AML-193 (cell line): ENCODE measurements around the gene EIF3I.

Experiments used
- DNase-seq, 2 experiments: peaks; one replicate each; lab custom pipeline; 2025; lab: John Stamatoyannopoulos, UW

The EIF3I gene

GRCh38 chr1:32198237-32199042 lies 23.8 kb upstream of the EIF3I start:
- no peak for DNase-seq

DNA sequence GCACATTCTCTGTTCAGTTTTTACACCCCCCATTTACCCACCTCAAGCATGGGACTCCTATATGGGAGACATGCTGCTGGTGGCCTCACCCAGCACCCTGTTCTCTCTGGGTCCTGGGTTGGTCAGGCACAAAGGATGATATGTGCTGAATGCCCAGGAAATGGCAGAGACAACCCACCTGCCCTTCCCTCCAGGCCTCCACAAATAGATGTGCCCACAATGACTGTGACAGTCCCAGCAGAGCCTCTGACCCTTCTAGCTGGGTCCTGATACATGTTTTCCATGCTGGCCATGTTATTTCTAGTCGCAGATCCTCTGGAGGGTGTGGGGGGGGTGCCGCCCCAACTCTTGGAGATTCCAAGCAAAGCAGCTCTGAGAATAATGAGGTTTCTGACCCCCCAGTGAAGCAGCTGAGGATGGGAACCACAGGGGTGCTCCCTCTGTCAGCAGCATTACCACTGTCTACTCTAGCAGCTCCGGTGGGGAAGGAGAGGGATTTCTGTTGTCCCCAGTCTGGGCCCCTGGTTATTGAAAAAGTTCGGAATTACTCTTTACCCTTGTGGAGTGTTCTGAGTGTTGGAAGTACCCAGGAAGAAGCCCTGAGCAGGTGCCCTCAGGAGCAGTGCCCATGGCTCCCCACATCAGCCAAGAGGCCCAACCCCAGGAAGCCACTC lies 23.0 kb upstream of the EIF3I start:
- no peak for DNase-seq

DNA sequence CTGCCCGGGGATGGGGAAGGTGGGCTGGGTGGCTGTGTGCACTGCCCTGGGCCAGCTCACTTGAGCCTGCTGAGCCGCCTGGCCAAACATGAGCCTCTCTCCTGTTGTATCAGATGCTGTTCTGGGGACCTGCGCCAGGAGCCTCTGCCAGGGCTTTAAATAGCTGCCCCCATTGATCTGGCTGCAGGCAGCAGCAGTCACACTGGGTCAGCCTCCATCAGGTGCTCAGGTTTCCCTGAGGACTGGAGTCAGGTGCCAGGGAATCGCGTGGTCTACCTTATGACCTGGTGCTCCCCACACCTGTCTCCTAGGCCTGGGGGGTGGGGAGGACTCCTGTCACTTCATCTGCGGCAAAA lies 22.5 kb upstream of the EIF3I start:
- DNase-seq: no peak

DNA sequence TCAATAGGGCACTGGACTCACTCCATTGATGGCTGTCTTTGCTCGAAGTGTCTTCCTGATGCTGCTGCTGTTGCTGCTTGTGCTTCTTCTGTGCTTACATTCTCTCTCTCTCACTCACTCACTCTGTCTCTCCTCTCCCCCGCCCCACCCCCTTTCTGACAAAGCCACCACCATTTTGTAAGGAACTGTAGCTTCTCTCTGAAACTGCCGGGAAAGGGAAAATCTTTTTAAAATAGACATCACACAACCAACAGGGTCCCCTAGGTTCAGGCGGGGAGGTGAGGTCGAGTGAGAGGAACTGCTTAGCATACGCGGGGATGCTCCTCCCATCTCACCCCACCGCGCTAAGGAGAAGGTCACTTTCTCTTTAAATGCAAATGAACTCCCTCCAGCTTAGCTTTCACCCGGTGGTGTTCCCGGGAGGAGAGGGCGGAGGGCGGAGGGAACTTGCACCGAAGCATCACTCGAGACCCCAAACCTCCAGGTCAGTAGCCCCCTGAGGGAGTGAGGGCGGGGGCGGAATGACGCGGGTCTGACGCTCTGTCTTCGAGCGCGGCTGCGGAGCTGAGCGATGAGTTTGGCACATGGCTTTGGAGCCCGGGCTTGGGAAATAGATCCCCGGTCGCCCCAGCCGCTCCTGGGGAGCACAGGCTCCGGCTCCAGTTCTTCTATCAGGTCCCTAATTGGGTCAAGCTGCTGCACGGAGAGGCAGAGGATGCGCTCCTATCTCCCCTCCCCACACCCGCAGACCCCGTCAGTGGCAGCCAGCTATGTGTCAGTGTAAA lies 21.8 kb upstream of the EIF3I start, which contains the start of gene CCDC28B:
Gene CCDC28B, plus strand, starts transcription at position 370 of the 785 bp plus-strand sequence. CDS start 1,341 bp downstream, outside the sequence.
- DNase-seq: peak; percentile 12 to 47

GRCh38 chr1:32201011-32201855 lies 21.0 kb upstream of the EIF3I start:
- DNase-seq: peak in 1 of 2 experiments; percentile 30

DNA sequence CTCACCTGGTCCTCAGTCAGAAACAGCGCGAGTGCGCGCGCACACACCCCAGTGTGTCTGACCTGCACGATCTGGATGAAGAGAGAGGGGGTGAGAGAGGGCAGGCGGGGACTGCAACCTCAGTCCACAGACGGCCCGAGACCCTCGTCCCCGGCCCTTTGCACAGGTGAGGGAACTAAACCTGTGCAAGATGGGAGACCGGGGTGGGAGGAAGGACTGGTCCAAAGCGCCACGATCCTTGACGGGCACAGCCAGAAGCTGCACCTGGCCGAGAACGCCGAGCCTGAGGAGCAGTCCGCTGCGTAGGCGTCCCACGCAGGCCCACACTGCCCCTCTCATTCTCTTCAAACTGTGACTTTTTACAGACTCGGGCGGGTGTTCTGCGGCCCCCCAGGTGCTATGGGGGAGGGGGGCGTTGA lies 17.3 kb upstream of the EIF3I start:
- no peak for DNase-seq

- peak; percentile 60 to 62 for DNase-seq
Measured at GRCh38 chr1:32205401-32206370, 16.5 kb upstream of the EIF3I start, which contains the start of gene IQCC. Gene IQCC, plus strand, starts transcription at chr1:32205671. Its CDS starts 11 bp downstream, at chr1:32205682.

DNA sequence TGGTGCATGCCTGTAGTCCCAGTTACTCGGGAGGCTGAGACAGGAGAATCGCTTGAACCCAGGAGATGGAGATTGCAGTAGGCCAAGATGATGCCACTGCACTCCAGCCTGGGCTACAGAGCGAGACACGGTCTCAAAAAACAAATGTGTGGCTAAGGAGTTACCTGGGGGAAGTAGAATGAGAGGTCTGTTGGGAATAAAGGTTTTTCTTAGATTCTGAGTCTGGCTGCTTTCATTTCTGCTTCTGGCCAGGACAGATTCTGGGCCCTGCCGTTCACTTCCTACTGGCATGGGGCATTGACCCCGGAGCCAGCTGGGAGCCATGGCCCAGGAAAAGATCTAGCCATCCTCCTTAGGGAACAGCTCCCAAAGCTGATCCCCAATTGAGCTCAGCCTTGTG lies 13.7 kb upstream of the EIF3I start:
- DNase-seq: no peak

- no peak for DNase-seq
Measured at GRCh38 chr1:32208891-32209328, 13.3 kb upstream of the EIF3I start, which contains the start of gene DCDC2B. Gene DCDC2B, plus strand, starts transcription at chr1:32209089. Its CDS starts 5 bp downstream, at chr1:32209094.

- DNase-seq: peak; percentile 34 to 38
Measured at GRCh38 chr1:32215629-32216480, 6.4 kb upstream of the EIF3I start.

- DNase-seq: no peak
Measured at GRCh38 chr1:32216566-32216965, 5.6 kb upstream of the EIF3I start.

GRCh38 chr1:32219022-32219421 lies 3.2 kb upstream of the EIF3I start:
- no peak for DNase-seq

- DNase-seq: no peak
Measured at GRCh38 chr1:32220746-32221580, 1.2 kb upstream of the EIF3I start.

- no peak for DNase-seq
Measured at GRCh38 chr1:32221581-32221979, 627 bp upstream of the EIF3I start.

DNA sequence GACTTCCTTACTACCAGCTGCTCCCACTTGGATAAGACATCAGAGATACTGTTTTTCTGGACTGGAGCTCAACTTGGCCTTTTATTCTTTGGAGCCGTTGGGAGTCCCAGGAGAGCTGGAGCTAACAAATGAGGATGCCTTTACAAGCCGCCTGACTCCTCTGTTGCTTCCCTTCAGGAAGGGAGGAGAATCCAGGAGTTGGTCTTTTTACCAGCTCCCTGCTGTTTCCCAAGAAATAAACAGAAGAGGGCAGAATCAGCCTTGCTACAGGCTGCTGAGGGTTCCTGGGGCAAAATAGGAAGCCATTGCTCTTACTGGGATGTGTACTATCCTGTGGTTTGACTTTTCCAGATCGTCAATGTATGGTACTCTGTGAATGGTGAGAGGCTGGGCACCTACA lies 1.5 kb downstream of the EIF3I start:
- no peak for DNase-seq

GRCh38 chr1:32224285-32224684 lies 2.1 kb downstream of the EIF3I start:
- DNase-seq: no peak

DNA sequence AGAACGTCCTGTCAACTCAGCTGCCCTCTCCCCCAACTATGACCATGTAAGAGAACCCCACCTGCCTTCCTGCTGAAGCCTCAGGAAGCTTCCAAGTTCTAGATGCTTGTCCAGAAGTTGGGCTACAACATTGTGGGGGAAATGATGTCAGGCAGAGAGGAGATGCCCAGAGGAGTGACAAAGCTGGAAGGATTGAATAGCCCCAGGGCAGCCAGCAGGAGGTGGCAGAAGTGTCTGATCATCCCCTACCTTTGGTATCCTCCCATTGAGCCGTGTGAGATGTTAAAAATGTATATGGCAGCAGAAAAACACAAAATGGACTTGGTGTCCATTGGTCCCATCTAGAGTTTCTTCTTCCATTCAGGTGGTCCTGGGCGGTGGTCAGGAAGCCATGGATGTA lies 6.6 kb downstream of the EIF3I start:
- no peak for DNase-seq

DNA sequence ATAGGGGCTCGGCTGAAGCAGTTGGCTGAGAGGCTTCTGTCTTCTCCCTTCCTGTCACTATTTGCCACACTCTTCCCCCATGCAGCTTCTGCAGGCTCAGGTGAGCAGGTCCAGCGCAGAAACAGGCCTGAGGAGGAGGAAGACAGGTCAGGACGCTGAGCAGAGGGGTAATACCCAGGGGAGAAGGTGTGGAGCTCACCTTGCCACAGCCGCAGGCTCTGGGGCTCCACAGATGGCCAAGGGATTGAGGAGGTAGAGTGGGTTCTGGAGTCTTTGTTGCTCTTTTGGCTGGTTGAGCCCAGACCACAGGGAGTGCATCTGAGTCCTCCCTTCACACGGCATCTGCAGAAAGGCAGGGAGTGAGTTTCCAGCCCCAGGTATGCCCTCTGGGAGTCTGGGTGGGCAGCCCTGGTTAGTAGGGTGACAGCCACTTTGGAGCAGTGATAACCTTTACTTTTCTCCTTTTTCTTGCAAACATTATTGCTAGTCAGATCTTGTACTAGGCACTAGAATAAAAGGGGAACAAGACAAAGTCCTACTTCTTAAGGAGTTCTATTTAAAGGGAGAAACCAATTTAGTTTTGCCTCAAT lies 9.7 kb downstream of the EIF3I start:
- DNase-seq: no peak
